ENCODE measurements around the gene PRDM16. TPM values are rescaled to one million over a fixed set of nuclear protein-coding genes. Genes with fewer than 3 reads are reported as not detected.

PRDM16 gene
- total RNA-seq, 1 experiment from 2014 or later = not detected

- no peak for DNase-seq (ENCODE audit: unreplicated experiment)
- Mint-ChIP-seq H3K36me3 (ENCODE audit: insufficient read depth, unreplicated experiment) (no peaks in the 10 kb centered on the region), H3K4me3 (ENCODE audit: unreplicated experiment) (no peak overlapping the region), H3K9me3 (ENCODE audit: unreplicated experiment) (peaks cover 21% of the 10 kb centered on the region), H3K4me1 (ENCODE audit: insufficient read depth, unreplicated experiment) (no peaks in the 10 kb centered on the region), H3K27ac (ENCODE audit: low read depth, unreplicated experiment) (no peak overlapping the region), H3K27me3 (ENCODE audit: insufficient read depth, unreplicated experiment) (no peaks in the 10 kb centered on the region)
- CTCF ChIA-PET = no interaction called here
- POLR2A ChIA-PET = no interaction called here
- TF ChIP-seq CTCF (IDR thresholded peaks at IDR 0.05; ENCODE audit: unreplicated experiment) = no peak
- intact Hi-C loops (cut with micrococcal nuclease) = no loop called here
- BruUV-seq (replicated peaks) = no TSS peak
Measured at GRCh38 chr1:3062616-3063378, 6.2 kb upstream of the PRDM16 start.

GRCh38 chr1:3063379-3064295 lies 5.4 kb upstream of the PRDM16 start:
- BruUV-seq (replicated peaks) = no TSS peak
- POLR2A ChIA-PET = no interaction called here
- CTCF ChIA-PET = no interaction called here
- no peaks in the 10 kb centered on the region for H3K36me3 Mint-ChIP-seq (ENCODE audit: insufficient read depth, unreplicated experiment)
- no peaks in the 10 kb centered on the region for H3K4me1 Mint-ChIP-seq (ENCODE audit: insufficient read depth, unreplicated experiment)
- intact Hi-C loops (cut with micrococcal nuclease) = no loop called here
- H3K27me3 Mint-ChIP-seq (ENCODE audit: insufficient read depth, unreplicated experiment) = no peaks in the 10 kb centered on the region
- no peak for DNase-seq (ENCODE audit: unreplicated experiment)
- H3K4me3 Mint-ChIP-seq (ENCODE audit: unreplicated experiment) = no peak overlapping the region
- no peak for TF ChIP-seq CTCF (IDR thresholded peaks at IDR 0.05; ENCODE audit: unreplicated experiment)
- no peak overlapping the region for H3K27ac Mint-ChIP-seq (ENCODE audit: low read depth, unreplicated experiment)
- H3K9me3 Mint-ChIP-seq (ENCODE audit: unreplicated experiment) = peaks cover 13% of the 10 kb centered on the region

- no peak overlapping the region for H3K4me3 Mint-ChIP-seq (ENCODE audit: unreplicated experiment)
- H3K27ac Mint-ChIP-seq (ENCODE audit: low read depth, unreplicated experiment) = no peak overlapping the region
- H3K27me3 Mint-ChIP-seq (ENCODE audit: insufficient read depth, unreplicated experiment) = no peaks in the 10 kb centered on the region
- no peak for TF ChIP-seq CTCF (IDR thresholded peaks at IDR 0.05; ENCODE audit: unreplicated experiment)
- ChIA-PET CTCF (no interaction called here), POLR2A (no interaction called here)
- intact Hi-C loops (cut with micrococcal nuclease) = no loop called here
- H3K9me3 Mint-ChIP-seq (ENCODE audit: unreplicated experiment) = peaks cover 6% of the 10 kb centered on the region
- DNase-seq (ENCODE audit: unreplicated experiment) = no peak
- BruUV-seq (replicated peaks) = no TSS peak
- H3K4me1 Mint-ChIP-seq (ENCODE audit: insufficient read depth, unreplicated experiment) = no peaks in the 10 kb centered on the region
- no peaks in the 10 kb centered on the region for H3K36me3 Mint-ChIP-seq (ENCODE audit: insufficient read depth, unreplicated experiment)
Measured at GRCh38 chr1:3064296-3064850, 4.6 kb upstream of the PRDM16 start.

GRCh38 chr1:3064901-3065300 lies 4.1 kb upstream of the PRDM16 start:
- no peak for DNase-seq (ENCODE audit: unreplicated experiment)
- Mint-ChIP-seq H3K9me3 (ENCODE audit: unreplicated experiment) (peaks cover 6% of the 10 kb centered on the region), H3K27ac (ENCODE audit: low read depth, unreplicated experiment) (no peak overlapping the region), H3K4me1 (ENCODE audit: insufficient read depth, unreplicated experiment) (no peaks in the 10 kb centered on the region), H3K36me3 (ENCODE audit: insufficient read depth, unreplicated experiment) (no peaks in the 10 kb centered on the region), H3K4me3 (ENCODE audit: unreplicated experiment) (no peak overlapping the region), H3K27me3 (ENCODE audit: insufficient read depth, unreplicated experiment) (no peaks in the 10 kb centered on the region)
- TF ChIP-seq CTCF (IDR thresholded peaks at IDR 0.05; ENCODE audit: unreplicated experiment) = no peak
- CTCF ChIA-PET = no interaction called here
- no TSS peak for BruUV-seq (replicated peaks)
- POLR2A ChIA-PET = no interaction called here
- intact Hi-C loops (cut with micrococcal nuclease) = no loop called here

Measured in MCF 10A (cell line).